DMS153 treated with DMSO at 0.1 percent for 48 hours (cell line): ENCODE data around the gene HPCAL4.

ENCODE experiments used
- DNase-seq: peaks from one replicate; lab custom pipeline; 2025; ENCODE audit not compliant: unreplicated experiment; lab: John Stamatoyannopoulos, UW

The HPCAL4 gene

GRCh38 chr1:39631361-39632322 lies 59.6 kb downstream of the HPCAL4 start:
- no peak for DNase-seq

- no peak for DNase-seq
Measured at GRCh38 chr1:39628807-39629350, 62.4 kb downstream of the HPCAL4 start.
